HG03045 (cell line): ENCODE results near the gene MAP3K14.
"Not testable (repeated sequence)": the region's sequence is repeated elsewhere in the genome, so short reads cannot be mapped to it uniquely, and the experiment has no call there.

Source experiments
- ATAC-seq: cut with Tn5 transposase; IDR thresholded peaks from one replicate; pipeline ENCODE4 v1.9.1; 2021; ENCODE audit warnings: mild to moderate bottlenecking, moderate library complexity; ENCODE audit not compliant: unreplicated experiment

The MAP3K14 gene

DNA sequence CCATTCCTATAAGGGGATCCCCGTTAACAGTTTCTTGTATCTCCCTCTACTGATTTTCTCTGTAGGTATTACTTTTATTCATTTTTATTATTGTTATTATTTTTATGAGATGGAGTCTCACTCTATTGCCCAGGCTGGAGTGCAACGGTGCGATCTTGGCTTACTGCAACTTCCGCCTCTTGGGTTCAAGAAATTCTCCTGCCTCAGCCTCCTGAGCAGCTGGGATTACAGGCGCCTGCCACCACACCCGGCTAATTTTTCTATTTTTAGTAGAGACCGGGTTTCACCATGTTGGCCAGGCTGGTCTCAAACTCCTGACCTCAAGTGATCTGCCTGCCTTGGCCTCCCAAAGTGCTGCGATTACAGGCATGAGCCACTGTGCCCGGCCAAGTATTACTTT, 14.6 kb downstream of the MAP3K14 start:
- ATAC-seq: not testable (repeated sequence)

DNA sequence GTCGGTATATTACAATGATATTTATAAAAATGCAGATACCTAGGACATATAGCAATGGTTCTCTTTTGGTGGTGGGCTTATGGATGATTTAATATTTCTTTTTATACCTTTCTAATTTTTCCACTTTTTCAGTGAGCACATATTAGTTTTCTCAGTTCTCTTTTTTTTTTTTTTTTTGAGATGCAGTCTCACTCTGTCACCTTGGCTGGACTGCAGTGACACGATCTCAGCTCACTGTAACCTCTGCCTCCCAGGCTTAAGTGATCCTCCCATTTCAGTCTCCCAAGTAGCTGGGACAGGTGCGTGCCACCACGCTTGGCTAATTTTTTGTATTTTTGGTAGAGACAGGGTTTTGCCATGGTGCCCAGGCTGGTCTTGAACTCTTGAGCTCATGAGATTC, 15.1 kb downstream of the MAP3K14 start:
- ATAC-seq: no peak

DNA sequence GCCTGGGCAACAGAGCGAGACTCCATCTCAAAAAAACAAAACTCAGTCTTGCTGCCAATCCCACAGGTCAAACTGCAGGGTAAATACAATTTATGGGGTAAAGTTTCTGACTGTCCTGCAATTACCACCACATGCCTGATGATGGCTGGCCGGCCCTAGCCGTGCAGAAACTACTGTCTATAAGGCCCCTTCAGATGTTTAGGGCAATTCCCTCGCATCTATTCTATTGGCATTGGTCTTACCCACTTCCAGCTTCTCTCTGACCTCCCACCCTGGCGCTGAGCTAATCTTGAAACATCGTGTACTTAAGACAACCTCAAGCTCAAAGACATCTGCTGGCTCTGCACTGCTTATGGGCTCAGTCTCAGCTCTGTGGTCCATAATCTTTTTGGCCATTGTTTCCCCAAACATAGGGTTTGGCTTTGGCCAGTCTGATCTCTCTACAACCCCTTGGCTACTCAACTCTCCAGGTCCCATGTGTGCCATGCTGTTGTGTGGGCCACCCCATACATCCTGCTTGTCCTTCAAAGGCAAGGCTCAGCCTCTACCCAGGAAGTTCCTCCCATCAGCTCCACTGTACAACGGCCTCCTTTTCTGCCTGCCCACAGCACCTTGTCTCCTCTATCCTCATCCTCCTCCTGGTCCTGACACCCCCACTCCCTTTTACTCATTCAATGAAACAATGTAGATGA, 16.6 kb downstream of the MAP3K14 start:
- no peak for ATAC-seq

DNA sequence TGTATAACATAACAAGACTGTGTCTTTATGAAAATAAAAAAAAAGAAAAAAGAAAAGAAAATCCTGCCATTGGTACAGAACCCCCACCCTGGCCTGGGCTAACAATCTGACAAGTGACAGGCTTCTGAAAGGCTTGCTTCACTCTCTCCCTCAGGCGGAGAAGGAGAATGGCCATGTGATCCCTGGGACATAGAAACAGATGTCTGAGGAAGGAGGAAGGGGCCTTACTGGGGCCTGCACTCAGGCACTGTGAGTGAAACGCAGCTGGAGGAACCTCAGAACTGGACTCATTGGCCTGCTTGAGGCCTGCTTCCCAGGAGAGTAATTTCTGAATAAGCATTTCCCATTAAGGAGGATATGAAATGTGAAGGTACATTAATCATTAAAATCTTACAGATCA, 17.5 kb downstream of the MAP3K14 start:
- ATAC-seq: no peak

DNA sequence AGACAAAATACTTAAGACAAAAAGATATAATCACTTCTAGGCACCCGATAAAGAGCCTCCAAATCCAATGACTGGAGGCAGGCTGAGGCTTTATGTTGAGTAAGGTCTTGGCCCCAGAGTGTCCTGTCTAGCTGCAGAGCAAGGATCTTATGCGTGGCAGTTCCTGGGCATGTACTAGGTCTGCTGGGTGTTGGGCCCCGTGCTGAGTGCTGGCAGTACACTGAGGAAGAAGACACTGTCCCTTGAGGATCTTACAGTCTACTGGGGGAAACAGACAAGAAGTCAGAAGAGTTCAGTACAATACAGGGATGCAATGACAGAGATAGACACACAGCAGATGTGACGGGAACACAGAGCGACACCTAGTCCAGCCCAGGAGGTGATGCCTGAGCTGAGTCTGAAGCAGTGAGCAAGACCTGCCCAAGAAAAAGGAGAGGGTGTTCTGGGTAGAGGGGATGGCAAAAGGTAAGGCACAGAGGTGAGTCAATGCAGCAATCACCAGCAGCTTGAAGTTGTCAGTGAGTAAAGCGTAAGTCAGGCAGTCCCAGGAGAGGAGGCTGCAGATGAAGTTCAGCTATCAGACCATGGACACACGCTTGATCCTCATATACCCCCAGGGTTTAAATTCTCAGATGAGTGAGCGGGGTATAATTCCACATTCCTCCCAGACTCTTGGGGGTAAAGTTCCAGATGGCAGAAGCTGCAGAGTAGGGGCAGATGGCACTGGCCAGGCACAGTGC, 18.1 kb downstream of the MAP3K14 start:
- ATAC-seq: no peak

DNA sequence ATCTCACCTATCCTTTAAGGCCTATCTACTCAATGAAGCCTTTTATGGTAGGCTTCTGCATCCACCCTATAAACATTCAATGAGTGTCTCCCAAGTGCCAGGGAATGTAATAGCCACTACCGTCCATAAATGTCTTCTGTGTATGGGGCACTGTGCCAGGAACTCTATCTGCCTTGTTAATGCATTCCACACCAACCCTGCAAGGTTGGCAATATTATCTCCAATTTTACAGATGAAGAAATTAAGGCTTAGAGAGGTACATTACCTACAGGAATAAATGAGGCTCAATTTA, 20.0 kb downstream of the MAP3K14 start:
- ATAC-seq: no peak

DNA sequence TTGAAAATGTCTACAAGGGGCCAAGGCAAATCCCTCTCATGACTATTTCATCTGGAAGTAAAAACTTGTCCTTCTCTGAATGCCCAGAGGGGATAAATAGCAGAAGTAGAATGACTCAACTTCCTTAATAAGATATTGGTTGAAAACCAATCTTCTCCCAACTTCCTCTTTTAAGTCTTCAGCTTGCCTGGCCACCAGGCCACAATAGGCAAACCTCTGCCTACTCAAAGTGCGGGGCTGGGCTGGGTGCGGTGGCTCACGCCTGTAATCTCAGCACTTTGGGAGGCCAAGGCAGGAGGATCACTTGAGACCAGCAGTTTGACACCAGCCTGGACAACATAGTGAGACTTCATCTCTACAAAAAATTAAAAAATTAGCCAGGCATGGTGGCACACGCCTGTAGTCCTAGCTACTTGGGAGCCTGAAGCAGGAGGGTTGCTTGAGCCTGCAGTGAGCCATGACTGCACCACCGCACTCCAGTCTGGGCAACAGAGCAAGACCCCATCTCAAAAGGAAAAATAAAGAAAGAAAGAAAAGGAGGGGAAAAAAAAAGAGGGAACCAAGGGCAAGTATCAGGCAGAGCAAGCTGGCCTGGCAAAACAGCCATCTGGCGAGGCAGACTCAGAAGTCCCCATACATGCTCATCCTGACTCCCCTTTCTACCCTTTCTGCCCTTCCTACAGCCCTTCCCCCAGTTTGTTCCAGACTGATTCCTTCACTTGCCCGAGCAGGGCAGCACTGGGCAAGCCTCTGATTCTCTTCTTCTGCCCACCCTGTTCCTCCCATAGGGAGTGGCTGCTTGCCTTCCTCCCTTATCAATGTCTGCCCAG, 20.6 kb downstream of the MAP3K14 start:
- ATAC-seq: no peak

DNA sequence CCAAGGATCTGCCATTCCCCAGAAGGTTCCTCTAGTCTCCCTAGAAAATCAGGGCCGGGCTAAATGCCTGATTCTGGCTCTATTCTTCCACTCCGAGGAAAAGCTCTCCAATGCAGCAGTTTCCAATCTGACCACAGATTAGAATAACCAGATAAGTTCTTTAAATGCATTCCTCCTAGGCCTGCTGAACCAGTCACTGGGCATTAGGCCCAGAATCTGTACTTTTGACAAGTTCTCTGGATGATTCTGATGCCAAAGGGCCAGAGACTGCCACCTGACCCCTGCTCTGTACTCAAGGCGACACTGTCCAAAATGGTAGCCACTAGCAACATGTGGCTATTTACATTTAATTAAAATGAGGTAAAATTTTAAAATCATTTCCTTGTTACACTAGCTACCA, 22.3 kb downstream of the MAP3K14 start:
- ATAC-seq: no peak

DNA sequence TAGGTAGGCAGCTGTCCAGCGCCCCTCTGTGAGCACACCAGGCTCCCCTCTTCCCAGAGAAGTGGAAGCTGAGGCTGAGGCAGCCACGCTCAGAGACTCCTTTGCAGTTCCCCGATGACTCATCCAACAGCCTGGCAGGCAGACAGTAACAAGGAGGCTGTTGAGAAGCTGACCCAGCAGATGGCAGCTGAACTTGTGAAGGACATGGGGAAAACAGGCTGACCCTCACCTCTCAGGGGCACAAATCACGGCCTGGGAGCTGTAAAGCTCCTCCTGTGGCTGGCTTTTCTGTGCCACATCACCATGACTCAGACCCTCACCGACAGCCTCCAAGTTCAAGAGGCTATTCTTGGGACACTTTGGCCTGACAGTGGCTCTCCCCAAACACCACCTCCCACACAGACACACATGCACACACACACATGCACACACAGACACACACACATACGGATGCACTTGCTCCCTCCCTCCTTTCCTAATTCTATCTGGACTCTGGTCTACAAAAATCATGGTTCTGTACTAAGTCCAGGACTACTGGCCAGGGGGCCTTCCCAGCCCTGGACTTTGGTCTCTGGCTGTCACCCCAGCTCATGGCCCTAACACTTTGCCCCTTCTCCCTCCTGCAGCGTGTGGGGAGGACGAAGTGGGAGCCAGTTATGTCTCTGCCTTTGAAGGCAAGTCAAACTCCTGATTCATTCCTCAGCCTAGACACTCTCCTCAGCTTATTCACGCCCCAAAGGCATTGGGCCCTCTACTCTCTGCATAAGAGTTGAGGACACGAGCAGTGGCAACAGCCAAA, 23.2 kb downstream of the MAP3K14 start:
- ATAC-seq: no peak

DNA sequence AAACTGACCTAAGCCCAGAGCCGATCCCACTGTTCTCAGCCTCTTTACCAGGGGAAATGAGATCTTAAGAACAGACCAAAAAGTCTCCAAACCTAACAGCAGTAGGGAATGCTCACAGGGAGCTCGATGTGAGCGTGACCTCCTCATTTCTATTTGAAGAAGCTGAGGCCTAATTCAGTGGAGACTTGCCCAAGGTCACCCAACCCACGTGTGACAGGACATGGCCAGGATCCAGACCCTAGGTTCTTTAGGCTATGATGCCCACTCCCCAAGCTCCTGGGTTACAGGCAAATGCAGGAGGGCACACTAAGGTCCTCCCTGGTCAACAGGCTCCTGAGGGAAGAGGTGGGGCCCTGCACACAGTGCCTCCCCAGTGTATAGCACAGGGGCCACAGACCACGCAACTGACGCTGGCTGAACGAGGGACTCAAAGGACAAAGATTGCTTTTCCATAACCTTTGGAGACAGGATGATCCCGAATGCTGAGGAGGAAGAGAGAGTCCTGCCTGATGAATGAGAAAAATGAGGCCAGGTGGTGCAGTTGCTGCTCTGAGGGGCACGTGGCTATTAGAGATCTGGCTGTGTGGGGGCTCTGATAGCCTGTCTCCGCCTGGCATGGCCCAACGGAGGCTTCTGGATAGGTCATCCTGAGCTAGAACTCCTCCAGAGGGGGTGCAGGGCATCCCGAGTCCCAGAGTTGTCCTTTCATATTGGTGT, 24.0 kb downstream of the MAP3K14 start:
- ATAC-seq: no peak

DNA sequence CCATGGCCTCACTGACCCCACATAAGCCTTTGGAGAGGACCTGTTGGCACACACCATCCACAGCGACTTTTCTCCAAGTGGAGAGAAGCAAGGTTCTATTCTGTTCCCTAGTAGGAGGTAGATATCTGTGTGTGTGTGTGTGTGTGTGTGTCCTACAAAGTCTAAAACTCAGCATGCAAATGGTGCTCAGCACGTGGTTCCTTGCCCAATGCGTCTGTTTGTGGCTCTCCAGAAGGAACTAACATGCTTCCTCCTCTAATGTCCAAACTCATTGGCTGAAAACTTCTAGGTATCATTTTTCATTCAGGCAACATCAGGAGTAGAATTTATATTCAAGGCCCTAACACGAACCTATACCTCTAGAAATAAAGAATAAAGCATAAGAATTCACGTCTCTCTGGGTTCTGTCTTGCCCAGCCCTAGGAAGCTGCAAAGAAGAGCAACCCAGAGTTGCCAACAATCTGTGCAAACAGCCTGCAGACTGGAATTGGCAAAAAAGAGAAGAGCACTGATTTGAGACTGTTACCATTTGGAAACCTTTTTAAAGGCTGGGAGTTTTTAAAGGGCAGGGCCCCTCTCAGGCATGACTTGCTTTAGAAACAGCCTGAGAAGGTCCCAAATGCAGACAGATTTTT, 25.5 kb downstream of the MAP3K14 start:
- no peak for ATAC-seq

DNA sequence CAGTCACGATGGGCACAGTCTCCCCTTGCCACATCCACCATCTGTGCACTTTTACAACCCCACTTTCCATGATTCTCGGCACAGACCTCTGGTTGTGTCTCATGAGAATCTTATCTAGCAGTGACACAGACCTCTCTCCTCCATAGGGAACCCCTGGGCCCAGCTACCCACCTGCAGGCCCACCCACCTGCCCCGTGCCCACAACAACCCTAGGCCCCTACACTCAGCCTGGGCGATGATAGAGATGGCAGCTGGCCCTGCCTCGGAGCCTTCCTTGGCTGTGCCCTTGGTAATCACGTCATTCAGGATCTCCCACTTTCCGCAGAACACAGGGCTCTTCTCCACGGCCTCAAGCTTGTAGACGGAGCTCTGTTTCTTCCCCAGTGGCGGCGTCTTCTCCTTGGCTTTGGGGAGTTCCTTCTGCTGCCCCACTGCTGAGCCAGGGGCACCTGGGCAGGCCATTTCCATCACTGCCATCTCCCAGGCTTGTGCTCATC, 26.5 kb downstream of the MAP3K14 start:
- no peak for ATAC-seq

DNA sequence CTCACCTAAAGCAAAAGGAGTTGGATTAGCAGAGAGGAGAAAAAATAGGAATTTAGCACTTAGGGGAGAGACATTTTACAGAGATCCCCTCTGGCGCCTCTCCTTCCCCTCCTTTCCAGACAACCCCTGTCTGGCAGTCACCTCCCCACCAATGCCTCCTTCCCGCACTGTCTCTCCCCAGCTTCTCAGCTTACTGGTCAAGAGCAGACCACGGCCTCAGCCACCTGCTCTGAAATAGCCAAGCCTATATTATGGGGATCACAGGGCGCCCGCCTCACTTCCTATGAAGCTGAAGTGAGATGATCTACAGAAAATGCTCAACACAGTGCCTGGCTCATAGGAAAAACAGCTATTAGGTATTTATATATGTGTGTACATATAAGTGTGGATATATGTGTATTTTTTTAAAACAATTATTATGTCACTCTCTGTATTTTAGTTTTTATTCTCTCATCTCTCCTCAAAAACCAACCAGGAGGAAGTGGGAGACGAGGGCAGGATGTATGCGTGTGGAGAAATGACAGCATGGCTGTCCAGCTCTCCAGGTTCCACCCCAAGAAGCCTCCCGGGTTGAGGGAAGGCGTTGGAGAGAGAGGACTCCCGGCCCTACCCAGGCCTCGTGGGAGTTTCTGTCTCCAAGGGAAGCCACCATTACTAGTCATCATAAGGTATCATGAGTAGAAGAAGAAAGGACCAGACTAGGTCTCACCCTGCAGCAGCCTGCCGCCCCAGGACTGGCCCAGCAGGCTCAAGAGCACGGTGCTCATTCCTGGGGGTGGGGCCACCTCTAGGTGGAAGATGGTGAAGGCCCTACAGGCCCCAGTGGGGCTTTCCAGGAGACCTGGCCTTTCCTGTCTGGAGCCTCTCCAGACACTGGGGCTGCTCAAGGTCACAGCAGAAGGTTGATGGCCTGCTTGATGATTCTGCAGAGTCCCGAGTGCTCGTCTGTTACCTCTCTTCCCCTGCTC, 27.2 kb downstream of the MAP3K14 start:
- ATAC-seq: no peak

DNA sequence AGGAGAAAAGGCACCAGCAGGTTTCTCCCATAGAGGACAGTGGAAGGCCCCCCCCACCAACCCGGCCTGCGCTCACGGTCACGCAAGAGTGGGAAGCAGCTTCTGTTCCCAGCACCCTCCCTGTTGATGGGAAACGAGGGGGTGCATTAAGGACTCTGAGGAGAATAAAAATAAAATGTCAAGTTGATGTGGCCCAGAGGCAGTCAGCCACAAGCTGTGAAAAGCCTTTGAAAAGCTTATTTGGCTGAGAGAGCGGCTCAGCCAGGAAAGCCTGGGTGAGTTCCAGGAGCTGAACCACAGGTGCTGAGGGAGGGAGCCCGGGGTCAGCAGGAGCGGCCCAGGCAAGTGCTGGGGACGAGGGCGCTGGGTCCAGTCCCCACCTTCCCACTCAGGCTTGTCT, 28.0 kb downstream of the MAP3K14 start:
- ATAC-seq: no peak

DNA sequence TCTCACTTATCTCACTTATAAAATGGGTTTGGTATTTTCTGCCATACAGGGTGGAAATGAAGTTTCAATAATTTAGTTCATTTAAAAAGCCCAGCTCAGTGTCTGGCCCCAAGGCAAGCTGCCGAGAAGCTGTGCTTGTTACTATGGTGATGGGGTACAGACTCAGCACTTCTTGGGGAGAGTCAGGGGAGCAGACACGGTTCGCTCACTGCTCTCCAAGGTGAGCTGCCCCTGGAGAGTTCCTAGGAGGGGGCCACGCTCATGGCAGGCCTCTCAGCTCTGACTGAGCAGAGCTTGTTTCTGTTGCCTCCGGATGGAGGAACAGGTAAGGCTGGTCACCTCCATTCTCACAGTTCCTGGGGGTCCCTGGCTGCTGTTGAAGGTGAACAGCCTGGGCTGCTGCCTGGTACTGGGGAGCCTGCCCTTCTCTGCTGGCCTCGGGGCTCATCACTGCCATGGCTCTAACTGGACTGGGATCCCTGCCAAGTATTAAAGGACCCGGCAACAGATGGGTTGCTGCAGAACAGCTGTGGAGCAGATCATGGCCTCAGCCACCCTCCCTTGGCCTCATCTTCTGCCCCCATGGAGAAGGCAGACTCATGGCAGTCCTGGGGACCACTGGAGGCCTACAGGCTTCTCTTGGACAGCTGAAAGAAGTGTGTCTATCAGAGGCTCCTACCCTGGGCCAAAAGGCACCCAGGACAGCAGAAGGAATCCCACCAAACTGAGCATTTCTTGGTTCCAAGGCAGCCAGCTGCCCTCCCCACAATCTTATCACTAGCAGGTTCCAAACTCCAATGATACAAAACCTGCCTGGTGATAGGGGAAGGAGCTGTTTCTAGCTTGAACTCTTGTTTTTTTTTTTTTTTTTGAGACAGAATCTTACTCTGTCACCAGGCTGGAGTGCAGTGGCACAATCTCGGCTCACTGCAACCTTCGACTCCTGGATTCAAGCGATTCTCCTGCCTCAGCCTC, 29.0 kb downstream of the MAP3K14 start:
- no peak for ATAC-seq

DNA sequence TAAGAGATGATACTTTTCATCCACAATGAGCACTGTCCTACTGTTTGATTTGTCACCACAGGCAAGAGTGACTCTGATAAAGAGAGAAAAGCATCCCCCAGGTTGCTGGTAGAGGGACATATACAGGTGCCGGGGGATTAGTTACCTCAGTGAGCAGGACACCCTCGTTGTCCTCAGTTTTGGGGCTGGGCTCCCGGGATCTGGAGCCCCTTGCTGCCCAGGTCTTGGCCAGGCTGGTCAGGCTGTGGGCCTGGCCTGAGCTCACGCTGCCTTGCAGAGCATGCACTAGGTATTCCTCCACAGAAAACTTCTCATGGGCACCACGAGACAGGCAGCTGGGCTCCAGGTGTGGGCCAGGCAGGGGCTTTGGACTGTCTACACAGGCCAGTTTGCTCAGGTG, 30.5 kb downstream of the MAP3K14 start:
- no peak for ATAC-seq
